H1 (cell line): ENCODE results near the gene RHBDD1. TPM values are rescaled to one million over a fixed set of nuclear protein-coding genes. Genes with fewer than 3 reads are reported as not detected.

Source experiments
- CTCF ChIA-PET: fragments of 300-600 bp; sonication (Branson Sonifier 250); formaldehyde crosslinking; loops from one replicate; lab custom pipeline; 2021; ENCODE audit not compliant: partially characterized antibody; lab: Charles Lee
- POLR2A ChIA-PET: fragments of 300-600 bp; sonication (Branson Sonifier 250); formaldehyde crosslinking; loops from one replicate; lab custom pipeline; 2021; ENCODE audit warnings: inconsistent platforms; ENCODE audit not compliant: partially characterized antibody; lab: Charles Lee
- DNase-seq, 2 experiments: peaks; one replicate each; pipeline versions ENCODE4 v3.0.0 to v3.0.0-alpha.2; 2010 to 2022; ENCODE audit warnings: low spot score in 2 of 2, low read depth in 1 of 2, mixed read lengths in 1 of 2
- FAIRE-seq: peaks from 2 replicates; lab custom pipeline; 2011; peaks lifted over from hg19 to GRCh38; lab: Jason Lieb, UNC
- H2AFZ ChIP-seq: 2 replicates; pipeline ENCODE4 v1.8.1; 2012; ENCODE audit warnings: low read length, inconsistent platforms
- H2AK5ac ChIP-seq: 2 replicates; pipeline ENCODE4 v1.6.1; 2013; ENCODE audit warnings: low read depth, low read length
- H2BK120ac ChIP-seq: replicated peaks from 2 replicates; pipeline ENCODE3; 2013; ENCODE audit warnings: low read depth, low read length, inconsistent platforms
- H2BK12ac ChIP-seq: 2 replicates; pipeline ENCODE4 v1.6.1; 2013; ENCODE audit warnings: low read depth, low read length
- H2BK15ac ChIP-seq: 2 replicates; pipeline ENCODE4 v1.6.1; 2013; ENCODE audit warnings: low read length
- H2BK20ac ChIP-seq: 2 replicates; pipeline ENCODE4 v1.6.1; 2013; ENCODE audit warnings: low read length
- H2BK5ac ChIP-seq: 2 replicates; pipeline ENCODE4 v1.6.1; 2013; ENCODE audit warnings: low read depth, low read length
- H3K14ac ChIP-seq: 2 replicates; pipeline ENCODE4 v1.6.1; 2013; ENCODE audit warnings: inconsistent platforms; ENCODE audit not compliant: insufficient read length
- H3K18ac ChIP-seq: 2 replicates; pipeline ENCODE4 v1.6.1; 2013; ENCODE audit warnings: low read length; ENCODE audit errors: extremely low read depth
- H3K23ac ChIP-seq: 2 replicates; pipeline ENCODE4 v1.6.1; 2013; ENCODE audit warnings: inconsistent platforms; ENCODE audit not compliant: insufficient read length
- H3K23me2 ChIP-seq: 2 replicates; pipeline ENCODE4 v1.6.1; 2013; ENCODE audit warnings: low read depth, low read length
- H3K27ac ChIP-seq: 2 replicates; pipeline ENCODE4 v1.6.1; 2011; ENCODE audit warnings: low read depth, low read length, inconsistent platforms
- H3K27me3 ChIP-seq, 4 experiments: replicated peaks in 1 of 4; 1 replicate in 1 of 4; 2 replicates in 3 of 4; pipeline versions ENCODE4 v1.6.1 to v1.8.1; 2011 to 2013; ENCODE audit warnings: low read length in 3 of 4, mild to moderate bottlenecking in 3 of 4, inconsistent platforms in 2 of 4, mixed read lengths in 2 of 4, moderate library complexity in 1 of 4; ENCODE audit not compliant: control insufficient read depth in 3 of 4, insufficient read depth in 3 of 4; ENCODE audit errors: extremely low read depth in 1 of 4
- H3K36me3 ChIP-seq, 4 experiments: 2 replicates each; pipeline versions ENCODE4 v1.6.1 to v1.8.1; 2011 to 2013; ENCODE audit warnings: mild to moderate bottlenecking in 4 of 4, low read length in 3 of 4, moderate library complexity in 2 of 4, control low read depth in 1 of 4, inconsistent platforms in 1 of 4; ENCODE audit not compliant: insufficient read depth in 4 of 4, control insufficient read depth in 2 of 4
- H3K4ac ChIP-seq: replicated peaks from 2 replicates; pipeline ENCODE3; 2013; ENCODE audit warnings: low read length, low read depth, mixed read lengths, inconsistent platforms; ENCODE audit not compliant: insufficient read length
- H3K4me1 ChIP-seq, 4 experiments: replicated peaks in 1 of 4; 1 replicate in 1 of 4; 2 replicates in 3 of 4; pipeline versions ENCODE4 v1.6.1 to v1.8.1; 2011 to 2013; ENCODE audit warnings: low read length in 3 of 4, inconsistent platforms in 2 of 4, mixed read lengths in 1 of 4; ENCODE audit not compliant: insufficient read depth in 4 of 4, control insufficient read depth in 3 of 4
- H3K4me2 ChIP-seq, 2 experiments: 2 replicates each; pipeline versions ENCODE4 v1.6.1 to v1.8.1; 2011 to 2013; ENCODE audit warnings: low read depth in 2 of 2, low read length in 2 of 2, control low read depth in 1 of 2, inconsistent platforms in 1 of 2, mild to moderate bottlenecking in 1 of 2; ENCODE audit not compliant: insufficient read depth in 1 of 2
- H3K4me3 ChIP-seq, 4 experiments: fragments of 200-600, 300-600 bp in 1 of 4; sonication (generic), shearing (Covaris generic), sonication (Bioruptor Twin) in 1 of 4; 2 replicates each; pipeline versions ENCODE4 v1.5.1 to v1.8.1; 2011 to 2016; ENCODE audit warnings: low read length in 4 of 4, low read depth in 3 of 4, control low read depth in 2 of 4, inconsistent platforms in 2 of 4, mild to moderate bottlenecking in 2 of 4, mixed read lengths in 1 of 4, moderate library complexity in 1 of 4; ENCODE audit not compliant: insufficient read depth in 2 of 4; ENCODE audit errors: extremely low read depth in 1 of 4
- H3K56ac ChIP-seq: replicated peaks from 2 replicates; pipeline ENCODE3; 2013; ENCODE audit warnings: low read depth, mild to moderate bottlenecking, mixed read lengths, low read length, inconsistent platforms; ENCODE audit not compliant: insufficient read length
- H3K79me1 ChIP-seq: 2 replicates; pipeline ENCODE4 v1.6.1; 2013; ENCODE audit warnings: low read depth, low read length, control low read depth
- H3K79me2 ChIP-seq, 2 experiments: 2 replicates each; pipeline versions ENCODE4 v1.6.1 to v1.8.1; 2012 to 2013; ENCODE audit warnings: low read length in 2 of 2, mild to moderate bottlenecking in 2 of 2, inconsistent platforms in 1 of 2; ENCODE audit not compliant: insufficient read depth in 2 of 2, control insufficient read depth in 1 of 2
- H3K9ac ChIP-seq, 4 experiments: replicated peaks in 1 of 4; 1 replicate in 1 of 4; 2 replicates in 3 of 4; pipeline versions ENCODE4 v1.6.1 to v1.8.1; 2011 to 2013; ENCODE audit warnings: low read depth in 3 of 4, low read length in 3 of 4, control low read depth in 2 of 4, mild to moderate bottlenecking in 2 of 4, moderate library complexity in 2 of 4, inconsistent platforms in 1 of 4; ENCODE audit errors: extremely low read depth in 1 of 4
- H3K9me3 ChIP-seq, 2 experiments: 2 replicates each; pipeline versions ENCODE4 v1.6.1 to v1.8.1; 2012 to 2013; ENCODE audit warnings: mild to moderate bottlenecking in 2 of 2, moderate library complexity in 2 of 2, control low read depth in 1 of 2, inconsistent platforms in 1 of 2, low read depth in 1 of 2, low read length in 1 of 2, mixed read lengths in 1 of 2; ENCODE audit not compliant: insufficient read depth in 2 of 2
- H4K20me1 ChIP-seq, 2 experiments: replicated peaks in 1 of 2; 2 replicates each; pipeline versions ENCODE3 to v1.8.1; 2011 to 2013; ENCODE audit warnings: inconsistent platforms in 2 of 2, low read length in 2 of 2, mild to moderate bottlenecking in 1 of 2; ENCODE audit not compliant: insufficient read depth in 2 of 2, control insufficient read depth in 1 of 2
- H4K5ac ChIP-seq: 2 replicates; pipeline ENCODE4 v1.6.1; 2013; ENCODE audit warnings: low read length, low read depth, mixed read lengths, inconsistent platforms; ENCODE audit not compliant: insufficient read length
- H4K8ac ChIP-seq: 2 replicates; pipeline ENCODE4 v1.8.0; 2013; ENCODE audit warnings: mild to moderate bottlenecking, moderate library complexity, low read length, inconsistent platforms; ENCODE audit not compliant: insufficient read depth; ENCODE audit errors: extremely low read depth
- H4K91ac ChIP-seq: replicated peaks from 2 replicates; pipeline ENCODE3; 2013; ENCODE audit warnings: low read length, mixed read lengths, inconsistent platforms; ENCODE audit not compliant: insufficient read length
- BACH1 ChIP-seq: IDR thresholded peaks from 2 replicates; pipeline ENCODE4 v1.6.1; 2012; ENCODE audit warnings: low read length, improper control_type of control experiment
- HDAC6 ChIP-seq: IDR thresholded peaks from one replicate; pipeline ENCODE4 v1.7.1; 2012; ENCODE audit warnings: low read depth, mild to moderate bottlenecking, inconsistent platforms, low read length, moderate library complexity
- SP2 ChIP-seq: IDR thresholded peaks from 2 replicates; pipeline ENCODE4 v1.6.1; 2012; ENCODE audit warnings: mild to moderate bottlenecking, low read length, inconsistent platforms
- WGBS, 2 experiments: shearing (Covaris generic) in 1 of 2; methylation state at CpG; one replicate each; pipeline versions ENCODE4 v1.1.6 to v1.1.7; 2013 to 2015; ENCODE audit warnings: low lambda C conversion rate in 2 of 2, mixed read lengths in 2 of 2, inconsistent platforms in 1 of 2, low coverage in 1 of 2, missing lambda C conversion rate in 1 of 2; ENCODE audit not compliant: insufficient replicate concordance in 2 of 2, insufficient coverage in 1 of 2, insufficient read length in 1 of 2; ENCODE audit errors: extremely low coverage in 1 of 2, missing lambda C conversion rate in 1 of 2; 5-methylcytosine and 5-hydroxymethylcytosine counted together
- polyA plus RNA-seq, 7 experiments: library from polyadenylated mRNA; depleted of rRNA in 3 of 7; stranded (reverse) in 5 of 7; unstranded in 2 of 7; fragments of >200 nt in 5 of 7; fragments of 200-250 nt in 2 of 7; gene quantifications; 1 replicate in 5 of 7; 2 replicates in 1 of 7; 4 replicates in 1 of 7; pipeline versions ENCODE4 v1.2.1 to v1.2.3, GENCODE V29; 2011 to 2013; ENCODE audit warnings: missing spikeins in 2 of 7, mixed read lengths in 2 of 7
- total RNA-seq: library from RNA; stranded (reverse); fragmentation: NEBNext Ultra II Directional; extraction: Animal tissue kit (Norgen Biotek cat#: 25700); gene quantifications from 2 replicates; pipeline ENCODE4 v1.2.1, GENCODE V29; 2021

Gene RHBDD1
- total and polyA plus RNA-seq, 2 of the 8 experiments (the other 6 are each of a cell fraction or from before 2014, with no cell fraction given) = 10.5 to 23.1 TPM

- no peak overlapping the region for H2BK120ac ChIP-seq
- no peak overlapping the region for H3K4me3 ChIP-seq
- H4K91ac ChIP-seq = no peak overlapping the region
- no peaks in the 10 kb centered on the region for H3K36me3 ChIP-seq
- no peak overlapping the region for H2BK12ac ChIP-seq
- H3K79me2 ChIP-seq = no peaks in the 10 kb centered on the region
- H3K4me2 ChIP-seq = no peak overlapping the region
- H2BK5ac ChIP-seq = no peak overlapping the region
- no peak overlapping the region for H3K27ac ChIP-seq
- FAIRE-seq (no peak), DNase-seq (no peak)
- no peak overlapping the region; the same call in 1 of the 2 replicates for H4K8ac ChIP-seq
- H3K4ac ChIP-seq = no peak overlapping the region
- no peak overlapping the region for H3K23ac ChIP-seq
- peaks cover 0 to 6% (median 0%) of the 10 kb centered on the region in 4 experiments; a peak in 3 of 7 replicates for H3K27me3 ChIP-seq
- peaks cover 0 to 3% (median 0%) of the 10 kb centered on the region in 4 experiments; a peak in 4 of 7 replicates for H3K4me1 ChIP-seq
- H3K9ac ChIP-seq = no peak overlapping the region; a peak in 1 of 7 replicates
- POLR2A ChIA-PET = interaction anchor here (1.0 kb wide), 1 partner anchor 32 kb away, joined by 3 read pairs; no protein-coding TSS in a partner anchor
- peaks cover 6% of the 10 kb centered on the region; the same call in 1 of the 2 replicates for H3K23me2 ChIP-seq
- H4K20me1 ChIP-seq = no peaks in the 10 kb centered on the region
- H3K56ac ChIP-seq = no peak overlapping the region
- no peak overlapping the region for H2AFZ ChIP-seq
- no peaks in the 10 kb centered on the region for H3K9me3 ChIP-seq
- H3K79me1 ChIP-seq = no peaks in the 10 kb centered on the region
- H4K5ac ChIP-seq = no peak overlapping the region
- no peak overlapping the region for H2BK15ac ChIP-seq
- TF ChIP-seq BACH1 = no peak
- no peak for TF ChIP-seq SP2
- TF ChIP-seq HDAC6 = no peak
- TF ChIP-seq, all 59 proteins: peak for 0
- CTCF ChIA-PET = interaction anchor here (1.4 kb wide), 1 partner anchor 202 kb away, joined by 3 read pairs; no protein-coding TSS in a partner anchor
- no peak overlapping the region for H2BK20ac ChIP-seq
- WGBS, 2 experiments = 87% methylated on average over 4 of the region's 4 CpGs; no CpG with 5 or more reads in 1 of the 2 experiments
- no peak overlapping the region for H3K18ac ChIP-seq
- no peak overlapping the region for H2AK5ac ChIP-seq
- no peak overlapping the region for H3K14ac ChIP-seq
These were observed 4.6 kb upstream of the RHBDD1 start for GRCh38 chr2:226831266-226831665.
